ENCODE data around the gene TMEM233. TPM values are rescaled to one million over a fixed set of nuclear protein-coding genes. Genes with fewer than 3 reads are reported as not detected.

TMEM233 gene
- total and polyA plus RNA-seq, 7 donors: 11.6 to 125 (median 69.7) TPM

DNA sequence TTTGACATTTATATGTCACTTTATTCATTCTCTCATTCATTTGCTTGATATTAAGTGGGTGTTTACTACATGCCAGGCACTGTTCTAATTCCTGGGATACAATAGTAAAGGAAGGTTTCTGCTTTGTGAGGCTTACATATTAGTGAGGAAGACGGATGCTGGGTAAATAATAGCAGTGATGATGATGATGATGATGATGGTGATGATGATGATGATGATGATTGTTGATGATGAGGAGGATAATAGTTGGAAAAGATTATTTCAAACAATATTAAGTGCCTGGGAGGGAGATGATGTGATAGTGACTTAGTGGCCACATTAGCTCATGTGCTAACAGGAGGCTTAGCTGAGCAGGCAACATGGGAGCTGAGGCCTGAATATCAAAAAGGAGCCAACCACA is 19.3 kb upstream of the TMEM233 start:
- no peaks in the 10 kb centered on the region for H3K27me3 ChIP-seq (ENCODE audit: insufficient read depth in 3 of 3, low read length in 2 of 3)
- ATAC-seq: no peak
- TF ChIP-seq, protein P1, sequence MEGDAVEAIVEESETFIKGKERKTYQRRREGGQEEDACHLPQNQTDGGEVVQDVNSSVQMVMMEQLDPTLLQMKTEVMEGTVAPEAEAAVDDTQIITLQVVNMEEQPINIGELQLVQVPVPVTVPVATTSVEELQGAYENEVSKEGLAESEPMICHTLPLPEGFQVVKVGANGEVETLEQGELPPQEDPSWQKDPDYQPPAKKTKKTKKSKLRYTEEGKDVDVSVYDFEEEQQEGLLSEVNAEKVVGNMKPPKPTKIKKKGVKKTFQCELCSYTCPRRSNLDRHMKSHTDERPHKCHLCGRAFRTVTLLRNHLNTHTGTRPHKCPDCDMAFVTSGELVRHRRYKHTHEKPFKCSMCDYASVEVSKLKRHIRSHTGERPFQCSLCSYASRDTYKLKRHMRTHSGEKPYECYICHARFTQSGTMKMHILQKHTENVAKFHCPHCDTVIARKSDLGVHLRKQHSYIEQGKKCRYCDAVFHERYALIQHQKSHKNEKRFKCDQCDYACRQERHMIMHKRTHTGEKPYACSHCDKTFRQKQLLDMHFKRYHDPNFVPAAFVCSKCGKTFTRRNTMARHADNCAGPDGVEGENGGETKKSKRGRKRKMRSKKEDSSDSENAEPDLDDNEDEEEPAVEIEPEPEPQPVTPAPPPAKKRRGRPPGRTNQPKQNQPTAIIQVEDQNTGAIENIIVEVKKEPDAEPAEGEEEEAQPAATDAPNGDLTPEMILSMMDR (IDR thresholded peaks at IDR 0.05): no peak

GRCh38 chr12:119576118-119576810 is 17.3 kb upstream of the TMEM233 start:
- no peak for DNase-seq
- Histone ChIP-seq H3K27ac (no peak overlapping the region), H3K9me3 (no peaks in the 10 kb centered on the region), H3K27me3 (ENCODE audit: insufficient read depth in 3 of 3, low read length in 2 of 3) (no peaks in the 10 kb centered on the region), H3K4me3 (no peak overlapping the region), H3K4me1 (no peaks in the 10 kb centered on the region), H3K36me3 (ENCODE audit: insufficient read depth in 1 of 2, low read depth in 1 of 2) (no peaks in the 10 kb centered on the region)
- WGBS, 3 donors: 63 to 69% (median 69%) methylated on average over 8 of the region's 8 CpGs
- intact Hi-C loops (cut with DNase I): no loop called here
- TF ChIP-seq, protein P1 (IDR thresholded peaks at IDR 0.05): no peak
- no peak for ATAC-seq

More for the DNA sequence above, 19.3 kb upstream of the TMEM233 start:
- H3K4me3 ChIP-seq: no peak overlapping the region
- no peaks in the 10 kb centered on the region for H3K9me3 ChIP-seq
- DNase-seq: no peak
- WGBS, 3 donors: 90 to 94% (median 92%) methylated on average over 1 of the region's 1 CpG
- H3K27ac ChIP-seq: no peak overlapping the region
- H3K4me1 ChIP-seq: no peaks in the 10 kb centered on the region
- intact Hi-C loops (cut with DNase I): no loop called here
- H3K36me3 ChIP-seq (ENCODE audit: insufficient read depth in 1 of 2, low read depth in 1 of 2): no peaks in the 10 kb centered on the region

DNA sequence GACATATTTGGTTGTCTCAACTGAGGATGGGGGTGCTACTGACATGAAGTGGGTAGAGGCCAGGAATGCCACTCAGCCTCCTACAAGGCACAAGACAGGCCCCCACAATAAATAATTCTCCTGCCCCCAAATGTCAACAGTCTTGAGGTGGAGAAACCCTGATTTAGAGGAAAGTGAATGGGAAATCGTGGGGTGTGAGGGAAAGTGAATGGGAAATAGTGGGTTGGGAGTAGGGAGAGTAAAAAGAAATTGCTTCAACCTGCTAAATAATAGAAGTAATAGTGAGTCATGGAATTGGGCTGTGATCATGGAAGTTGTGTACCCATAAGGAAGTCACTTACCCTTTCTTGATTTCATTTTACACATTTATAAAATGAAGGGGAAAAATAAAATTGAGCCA is 16.7 kb upstream of the TMEM233 start:
- Histone ChIP-seq H3K9me3 (no peaks in the 10 kb centered on the region), H3K27ac (no peak overlapping the region), H3K36me3 (ENCODE audit: insufficient read depth in 1 of 2, low read depth in 1 of 2) (no peaks in the 10 kb centered on the region), H3K4me3 (no peak overlapping the region), H3K27me3 (ENCODE audit: insufficient read depth in 3 of 3, low read length in 2 of 3) (no peaks in the 10 kb centered on the region), H3K4me1 (no peaks in the 10 kb centered on the region)
- 55 to 70% (median 59%) methylated on average over 1 of the region's 1 CpG for WGBS, 3 donors
- TF ChIP-seq, protein P1 (IDR thresholded peaks at IDR 0.05): no peak
- no peak for DNase-seq
- ATAC-seq: no peak
- intact Hi-C loops (cut with DNase I): no loop called here

DNA sequence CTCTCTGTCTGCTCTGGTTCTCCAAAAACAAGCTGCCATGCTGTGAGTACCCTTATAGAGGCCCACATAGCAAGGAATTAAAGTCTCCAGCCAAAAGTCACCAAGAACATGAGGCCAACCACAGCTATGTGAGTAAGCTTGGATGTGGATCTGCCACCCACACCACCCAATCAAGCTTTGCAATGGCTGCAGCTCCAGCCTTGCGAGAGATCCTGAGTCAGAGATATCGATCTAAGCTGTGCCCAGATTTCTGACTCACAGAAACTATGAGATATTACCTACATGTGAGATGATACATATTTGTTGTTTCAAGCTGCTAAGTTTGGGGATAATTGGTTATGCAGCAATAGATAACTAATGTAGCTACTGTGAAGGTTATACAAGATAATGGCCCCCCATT is 15.5 kb upstream of the TMEM233 start:
- H3K4me1 ChIP-seq: no peaks in the 10 kb centered on the region
- H3K27me3 ChIP-seq (ENCODE audit: insufficient read depth in 3 of 3, low read length in 2 of 3): no peaks in the 10 kb centered on the region
- H3K4me3 ChIP-seq: no peak overlapping the region
- H3K36me3 ChIP-seq (ENCODE audit: insufficient read depth in 1 of 2, low read depth in 1 of 2): no peaks in the 10 kb centered on the region
- intact Hi-C loops (cut with DNase I): no loop called here
- TF ChIP-seq, protein P1 (IDR thresholded peaks at IDR 0.05): no peak
- 90 to 93% (median 93%) methylated on average over 2 of the region's 2 CpGs for WGBS, 3 donors
- H3K27ac ChIP-seq: no peak overlapping the region
- no peaks in the 10 kb centered on the region for H3K9me3 ChIP-seq
- DNase-seq (no peak), ATAC-seq (no peak)

GRCh38 chr12:119589097-119589496 is 4.5 kb upstream of the TMEM233 start:
- Histone ChIP-seq H3K27me3 (ENCODE audit: insufficient read depth in 3 of 3, low read length in 2 of 3) (no peaks in the 10 kb centered on the region), H3K9me3 (no peaks in the 10 kb centered on the region), H3K4me3 (no peak overlapping the region), H3K27ac (no peak overlapping the region), H3K36me3 (ENCODE audit: insufficient read depth in 1 of 2, low read depth in 1 of 2) (no peaks in the 10 kb centered on the region), H3K4me1 (peaks cover 7% of the 10 kb centered on the region)
- intact Hi-C loops (cut with DNase I): no loop called here
- ATAC-seq (no peak), DNase-seq (no peak)
- 79 to 86% (median 83%) methylated on average over 1 of the region's 1 CpG for WGBS, 3 donors
- TF ChIP-seq, protein P1 (IDR thresholded peaks at IDR 0.05): no peak

Measured in psoas muscle (tissue), 8 donors.